Retina (tissue), 1 donor: Measurements from ENCODE around the gene MGST2.

ENCODE experiments used
- DNase-seq: peaks from one replicate; pipeline ENCODE4 v3.0.0-alpha.2; 2016

The MGST2 gene

GRCh38 chr4:139645458-139645857, 20.2 kb upstream of the MGST2 start:
- no peak for DNase-seq

GRCh38 chr4:139647184-139647583, 18.4 kb upstream of the MGST2 start:
- no peak for DNase-seq

GRCh38 chr4:139647952-139648351, 17.7 kb upstream of the MGST2 start:
- DNase-seq: no peak

GRCh38 chr4:139651282-139652194, 14.1 kb upstream of the MGST2 start:
- peak; percentile 83 for DNase-seq

- no peak for DNase-seq
These were observed 11.1 kb upstream of the MGST2 start for GRCh38 chr4:139654516-139654915.

- peak; percentile 25 for DNase-seq
These were observed 10.5 kb upstream of the MGST2 start for GRCh38 chr4:139655116-139655515.

GRCh38 chr4:139656614-139657486, 8.8 kb upstream of the MGST2 start:
- peak; percentile 71 for DNase-seq

- no peak for DNase-seq
These were observed 7.4 kb upstream of the MGST2 start for GRCh38 chr4:139658185-139658584.

GRCh38 chr4:139658586-139659382, 6.8 kb upstream of the MGST2 start:
- DNase-seq: no peak

- DNase-seq: no peak
These were observed 5.7 kb upstream of the MGST2 start for GRCh38 chr4:139659735-139660424.

- no peak for DNase-seq
These were observed 5.0 kb upstream of the MGST2 start for GRCh38 chr4:139660568-139661043.

GRCh38 chr4:139663561-139664138, 2.0 kb upstream of the MGST2 start:
- DNase-seq: no peak

GRCh38 chr4:139664442-139664841, 1.2 kb upstream of the MGST2 start:
- no peak for DNase-seq

- no peak for DNase-seq
These were observed 435 bp upstream of the MGST2 start for GRCh38 chr4:139665079-139665689.

- DNase-seq: peak; percentile 49
These were observed 1.2 kb downstream of the MGST2 start for GRCh38 chr4:139666735-139667281.

- no peak for DNase-seq
These were observed 2.4 kb downstream of the MGST2 start for GRCh38 chr4:139668036-139668435.

GRCh38 chr4:139668658-139669201, 3.1 kb downstream of the MGST2 start:
- DNase-seq: no peak

- no peak for DNase-seq
These were observed 3.7 kb downstream of the MGST2 start for GRCh38 chr4:139669335-139669734.

- no peak for DNase-seq
These were observed 4.3 kb downstream of the MGST2 start for GRCh38 chr4:139669890-139670289.

GRCh38 chr4:139670775-139671174, 5.2 kb downstream of the MGST2 start:
- DNase-seq: no peak

GRCh38 chr4:139672215-139672614, 6.6 kb downstream of the MGST2 start:
- no peak for DNase-seq
